Neural cell (in vitro differentiated cells): ENCODE data around the gene DENND6A. TPM values are rescaled to one million over a fixed set of nuclear protein-coding genes. Genes with fewer than 3 reads are reported as not detected.

Experiments
- H2AFZ ChIP-seq: fragments of 200-600, 300-800 bp; sonication (generic), shearing (Covaris generic); 2 replicates; pipeline ENCODE4 v1.6.0; 2014; ENCODE audit warnings: low read depth, mild to moderate bottlenecking, antibody characterized with exemption, low read length, moderate library complexity
- H3F3A ChIP-seq: fragments of 200-600 bp; shearing (Covaris generic); 2 replicates; pipeline ENCODE4 v1.6.1; 2016; ENCODE audit warnings: mild to moderate bottlenecking, moderate library complexity, mixed read lengths, antibody characterized with exemption, low read length; ENCODE audit not compliant: insufficient read depth, poor library complexity, severe bottlenecking
- H3K27ac ChIP-seq: fragments of 200-600, 300-800 bp; sonication (generic), shearing (Covaris generic); 2 replicates; pipeline ENCODE4 v1.5.1; 2014; ENCODE audit warnings: mild to moderate bottlenecking, low read length, moderate library complexity
- H3K27me3 ChIP-seq: fragments of 300-800, 200-600 bp; sonication (generic), shearing (Covaris generic); 2 replicates; pipeline ENCODE4 v1.6.0; 2014; ENCODE audit warnings: mild to moderate bottlenecking, low read depth, low read length, moderate library complexity; ENCODE audit not compliant: insufficient read depth
- H3K36me3 ChIP-seq: fragments of 300-800, 200-600 bp; sonication (generic), shearing (Covaris generic); 2 replicates; pipeline ENCODE4 v1.5.1; 2014; ENCODE audit warnings: mild to moderate bottlenecking, antibody characterized with exemption, low read length, moderate library complexity; ENCODE audit not compliant: insufficient read depth
- H3K4me2 ChIP-seq: fragments of 300-800, 200-600 bp; sonication (generic), shearing (Covaris generic); 2 replicates; pipeline ENCODE4 v1.6.0; 2014; ENCODE audit warnings: mild to moderate bottlenecking, low read length
- H3K4me3 ChIP-seq: fragments of 300-800, 200-600 bp; sonication (generic), shearing (Covaris generic); 2 replicates; pipeline ENCODE4 v1.5.1; 2014; ENCODE audit warnings: mild to moderate bottlenecking, low read length, moderate library complexity
- H3K79me2 ChIP-seq: fragments of 200-600 bp; shearing (Covaris generic); replicated peaks from 2 replicates; pipeline ENCODE4 v1.6.0; 2014; ENCODE audit warnings: mild to moderate bottlenecking, low read length, moderate library complexity; ENCODE audit not compliant: insufficient read depth
- H3K9ac ChIP-seq: fragments of 300-800, 200-600 bp; sonication (generic), shearing (Covaris generic); 2 replicates; pipeline ENCODE4 v1.6.1; 2016; ENCODE audit warnings: mild to moderate bottlenecking, low read length, mixed read lengths
- H3K9me2 ChIP-seq: fragments of 200-600 bp; shearing (Covaris generic); 2 replicates; pipeline ENCODE4 v1.6.1; 2016; ENCODE audit warnings: mild to moderate bottlenecking, low read length, mixed read lengths; ENCODE audit not compliant: insufficient read depth
- H3K9me3 ChIP-seq: fragments of 200-600, 300-800 bp; sonication (generic), shearing (Covaris generic); 2 replicates; pipeline ENCODE4 v1.6.1; 2016; ENCODE audit warnings: mild to moderate bottlenecking, mixed run types, low read length, moderate library complexity, mixed read lengths
- H4K20me1 ChIP-seq: fragments of 200-600 bp; shearing (Covaris generic); 2 replicates; pipeline ENCODE4 v1.6.1; 2016; ENCODE audit warnings: mild to moderate bottlenecking, mixed run types; ENCODE audit not compliant: insufficient read depth
- CTCF ChIP-seq: fragments of 450-650 bp; IDR thresholded peaks from 2 replicates; pipeline ENCODE4 v1.5.1; 2014; ENCODE audit warnings: antibody characterized with exemption, mild to moderate bottlenecking, moderate library complexity; ENCODE audit not compliant: poor library complexity, severe bottlenecking
- EP300 ChIP-seq: fragments of 450-650 bp; conservative IDR thresholded peaks from 2 replicates; pipeline ENCODE4 v1.6.1; 2014; ENCODE audit warnings: antibody characterized with exemption, mild to moderate bottlenecking, moderate library complexity; ENCODE audit not compliant: poor library complexity, severe bottlenecking
- EZH2 ChIP-seq: fragments of 200-600, 300-800 bp; shearing (Covaris generic), sonication (generic); IDR thresholded peaks from 2 replicates; pipeline ENCODE4 v1.6.1; 2014; ENCODE audit warnings: antibody characterized with exemption, low read length, borderline replicate concordance, mild to moderate bottlenecking; ENCODE audit not compliant: insufficient read depth, poor library complexity, severe bottlenecking
- MXI1 ChIP-seq: fragments of 450-650 bp; conservative IDR thresholded peaks from 2 replicates; pipeline ENCODE4 v1.6.1; 2014; ENCODE audit warnings: antibody characterized with exemption, mild to moderate bottlenecking; ENCODE audit not compliant: poor library complexity, severe bottlenecking
- POLR2AphosphoS5 ChIP-seq: IDR thresholded peaks from 2 replicates; pipeline ENCODE4 v1.6.1; 2012
- RAD21 ChIP-seq: fragments of 450-650 bp; conservative IDR thresholded peaks from 2 replicates; pipeline ENCODE4 v1.6.1; 2014; ENCODE audit warnings: antibody characterized with exemption, mild to moderate bottlenecking, moderate library complexity
- REST ChIP-seq: IDR thresholded peaks from 2 replicates; pipeline ENCODE4 v1.6.1; 2012; ENCODE audit warnings: borderline replicate concordance
- SMC3 ChIP-seq: fragments of 450-650 bp; conservative IDR thresholded peaks from 2 replicates; pipeline ENCODE4 v1.6.1; 2014; ENCODE audit warnings: antibody characterized with exemption, mild to moderate bottlenecking, moderate library complexity; ENCODE audit not compliant: poor library complexity
- TAF1 ChIP-seq: IDR thresholded peaks from 2 replicates; pipeline ENCODE4 v1.6.1; 2012; ENCODE audit warnings: low read depth
- polyA plus RNA-seq: library from polyadenylated mRNA; depleted of rRNA; stranded (reverse); fragments of >200 nt; gene quantifications from 2 replicates; pipeline ENCODE4 v1.2.3, GENCODE V29; 2014

The DENND6A gene
- polyA plus RNA-seq, 1 donor from 2014 or later = 24.0 TPM

GRCh38 chr3:57715686-57716085, 22.8 kb upstream of the DENND6A start:
- H3F3A ChIP-seq = no peaks in the 10 kb centered on the region
- TF ChIP-seq EP300 = no peak
- no peak for TF ChIP-seq EZH2
- no peak for TF ChIP-seq MXI1
- no peak for TF ChIP-seq POLR2AphosphoS5
- TF ChIP-seq RAD21 = no peak
- H3K4me3 ChIP-seq = no peak overlapping the region
- H3K9ac ChIP-seq = no peak overlapping the region
- H3K27ac ChIP-seq = no peak overlapping the region
- no peaks in the 10 kb centered on the region for H3K36me3 ChIP-seq
- no peak overlapping the region for H2AFZ ChIP-seq
- H3K9me2 ChIP-seq = no peaks in the 10 kb centered on the region
- H3K4me2 ChIP-seq = no peak overlapping the region
- H3K9me3 ChIP-seq = no peaks in the 10 kb centered on the region
- H4K20me1 ChIP-seq = no peaks in the 10 kb centered on the region
- H3K27me3 ChIP-seq = no peaks in the 10 kb centered on the region
- H3K79me2 ChIP-seq = no peaks in the 10 kb centered on the region

GRCh38 chr3:57709559-57709958, 16.7 kb upstream of the DENND6A start:
- H3K4me2 ChIP-seq = no peak overlapping the region
- H4K20me1 ChIP-seq = no peaks in the 10 kb centered on the region
- H3K36me3 ChIP-seq = no peaks in the 10 kb centered on the region
- no peak overlapping the region for H2AFZ ChIP-seq
- H3K9ac ChIP-seq = no peak overlapping the region
- no peaks in the 10 kb centered on the region for H3K27me3 ChIP-seq
- no peaks in the 10 kb centered on the region for H3K9me2 ChIP-seq
- no peaks in the 10 kb centered on the region for H3K9me3 ChIP-seq
- TF ChIP-seq EZH2 (no peak), EP300 (no peak), TAF1 (no peak), REST (no peak), RAD21 (no peak), SMC3 (no peak), CTCF (no peak), POLR2AphosphoS5 (no peak), MXI1 (no peak)
- H3K27ac ChIP-seq = no peak overlapping the region
- no peak overlapping the region for H3K4me3 ChIP-seq
- no peaks in the 10 kb centered on the region for H3F3A ChIP-seq
- H3K79me2 ChIP-seq = no peaks in the 10 kb centered on the region
